Fibroblast of skin of left biceps (primary cell): Measurements from ENCODE around the gene NOTCH3.
A peak's percentile ranks its signal among the peaks of the same experiment; 100 is the strongest.

ENCODE experiments used
- DNase-seq, 2 experiments: peaks; one replicate each; pipeline ENCODE4 v3.0.0-alpha.2; 2013; ENCODE audit warnings: low read depth in 2 of 2

NOTCH3 gene

GRCh38 chr19:15161028-15161984 is 39.5 kb downstream of the NOTCH3 start:
- no peak for DNase-seq

- no peak for DNase-seq
These were observed 41.5 kb downstream of the NOTCH3 start for GRCh38 chr19:15159251-15159650.

GRCh38 chr19:15156391-15156790 is 44.4 kb downstream of the NOTCH3 start:
- DNase-seq = no peak

GRCh38 chr19:15155296-15155695 is 45.5 kb downstream of the NOTCH3 start:
- no peak for DNase-seq

- no peak for DNase-seq
These were observed 46.7 kb downstream of the NOTCH3 start for GRCh38 chr19:15154002-15154612.

GRCh38 chr19:15149737-15150136 is 51.1 kb downstream of the NOTCH3 start:
- no peak for DNase-seq

- no peak for DNase-seq
These were observed 53.7 kb downstream of the NOTCH3 start for GRCh38 chr19:15147090-15147489.

- no peak for DNase-seq
These were observed 56.6 kb downstream of the NOTCH3 start for GRCh38 chr19:15144046-15144646.

GRCh38 chr19:15142313-15142712 is 58.5 kb downstream of the NOTCH3 start:
- DNase-seq = no peak

- no peak for DNase-seq
These were observed 59.7 kb downstream of the NOTCH3 start for GRCh38 chr19:15141143-15141542.

GRCh38 chr19:15138427-15138826 is 62.4 kb downstream of the NOTCH3 start:
- DNase-seq = no peak

GRCh38 chr19:15137777-15138176 is 63.0 kb downstream of the NOTCH3 start:
- DNase-seq = no peak

- DNase-seq = no peak
These were observed 64.4 kb downstream of the NOTCH3 start for GRCh38 chr19:15136234-15136954.

- DNase-seq = no peak
These were observed 70.8 kb downstream of the NOTCH3 start for GRCh38 chr19:15129856-15130585.

GRCh38 chr19:15128162-15128770 is 72.5 kb downstream of the NOTCH3 start:
- no peak for DNase-seq

GRCh38 chr19:15126131-15126910 is 74.5 kb downstream of the NOTCH3 start:
- DNase-seq = no peak

- peak; percentile 94 for DNase-seq
These were observed 75.3 kb downstream of the NOTCH3 start for GRCh38 chr19:15125232-15126067.

GRCh38 chr19:15124572-15125231 is 76.1 kb downstream of the NOTCH3 start:
- DNase-seq = no peak

GRCh38 chr19:15123900-15124299 is 76.9 kb downstream of the NOTCH3 start:
- no peak for DNase-seq
